ENCODE data around the gene TCIRG1.
A peak's percentile ranks its signal among the peaks of the same experiment; 100 is the strongest.

TCIRG1 gene

DNA sequence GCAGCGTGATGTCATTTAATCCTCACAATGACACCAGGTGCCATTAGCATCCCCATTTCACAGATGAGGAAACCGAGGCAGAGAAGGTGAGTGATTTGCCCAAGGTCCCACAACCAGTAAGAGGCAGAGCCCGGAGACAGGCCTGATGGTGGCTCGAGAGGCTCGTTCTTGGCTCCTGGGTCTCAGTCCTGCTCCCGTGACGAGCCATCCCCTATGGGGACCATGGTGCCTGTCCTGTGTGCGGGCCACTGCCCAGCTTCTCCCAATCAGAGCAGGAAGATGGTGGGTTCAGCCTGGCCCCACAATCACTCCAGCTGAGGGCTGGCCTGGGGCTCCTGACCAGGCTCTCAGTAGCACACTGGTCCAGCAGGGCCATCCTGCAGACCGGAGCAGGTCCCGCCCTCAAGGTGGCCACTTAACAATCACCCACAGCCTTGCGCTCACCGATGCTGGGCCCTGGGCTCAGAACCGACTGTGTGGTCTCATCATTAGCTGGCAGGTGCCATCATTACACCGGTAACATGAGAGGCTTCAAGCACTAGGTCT lies 25.1 kb upstream of the TCIRG1 start:
- no peak overlapping the region for H3K4me3 ChIP-seq (replicated peaks; ENCODE audit: low read depth, low read length)
- TF ChIP-seq, protein P1, sequence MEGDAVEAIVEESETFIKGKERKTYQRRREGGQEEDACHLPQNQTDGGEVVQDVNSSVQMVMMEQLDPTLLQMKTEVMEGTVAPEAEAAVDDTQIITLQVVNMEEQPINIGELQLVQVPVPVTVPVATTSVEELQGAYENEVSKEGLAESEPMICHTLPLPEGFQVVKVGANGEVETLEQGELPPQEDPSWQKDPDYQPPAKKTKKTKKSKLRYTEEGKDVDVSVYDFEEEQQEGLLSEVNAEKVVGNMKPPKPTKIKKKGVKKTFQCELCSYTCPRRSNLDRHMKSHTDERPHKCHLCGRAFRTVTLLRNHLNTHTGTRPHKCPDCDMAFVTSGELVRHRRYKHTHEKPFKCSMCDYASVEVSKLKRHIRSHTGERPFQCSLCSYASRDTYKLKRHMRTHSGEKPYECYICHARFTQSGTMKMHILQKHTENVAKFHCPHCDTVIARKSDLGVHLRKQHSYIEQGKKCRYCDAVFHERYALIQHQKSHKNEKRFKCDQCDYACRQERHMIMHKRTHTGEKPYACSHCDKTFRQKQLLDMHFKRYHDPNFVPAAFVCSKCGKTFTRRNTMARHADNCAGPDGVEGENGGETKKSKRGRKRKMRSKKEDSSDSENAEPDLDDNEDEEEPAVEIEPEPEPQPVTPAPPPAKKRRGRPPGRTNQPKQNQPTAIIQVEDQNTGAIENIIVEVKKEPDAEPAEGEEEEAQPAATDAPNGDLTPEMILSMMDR (IDR thresholded peaks at IDR 0.05; ENCODE audit: low read length, missing control alignments) = no peak
- DNase-seq (ENCODE audit: low read depth) = no peak

DNA sequence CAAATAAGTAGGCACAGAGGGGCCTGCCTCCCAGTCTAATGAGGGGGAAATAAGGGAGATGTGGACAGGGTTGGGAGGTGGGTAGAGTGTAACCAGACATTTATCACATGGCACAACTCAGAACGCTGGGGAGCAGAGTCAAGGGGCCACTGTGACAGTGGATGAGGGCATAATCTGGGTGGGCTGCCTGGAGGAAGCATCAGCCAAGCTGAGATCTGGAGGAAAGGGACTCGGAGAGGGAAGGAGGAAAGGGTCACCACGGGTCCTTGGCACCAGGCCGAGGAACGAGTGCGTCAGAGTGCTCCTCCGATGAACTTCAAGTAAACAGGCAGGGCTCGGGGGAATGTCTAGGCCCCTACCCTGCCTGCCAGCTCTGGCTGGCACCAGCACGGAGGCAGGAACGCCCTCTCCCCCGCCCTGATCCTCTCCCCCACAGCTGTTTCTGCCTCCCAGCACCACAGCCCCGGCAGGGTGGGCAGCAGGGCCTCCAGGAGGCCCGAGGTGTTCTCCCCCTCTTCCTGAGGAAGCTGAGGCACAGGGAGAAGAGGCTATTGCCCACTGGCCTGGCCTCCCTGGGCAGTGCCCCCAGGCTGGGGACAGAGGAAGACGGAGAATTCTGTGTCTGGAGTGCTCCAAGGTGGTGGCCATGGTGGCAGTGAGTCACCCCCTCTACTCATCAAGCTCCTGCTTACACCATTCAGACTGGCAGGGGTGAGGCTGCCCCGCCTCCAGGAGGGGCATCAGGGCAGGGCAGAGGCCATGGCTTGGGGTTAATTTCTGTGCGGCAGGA lies 24.5 kb upstream of the TCIRG1 start:
- DNase-seq (ENCODE audit: low read depth) = peak; percentile 86
- TF ChIP-seq, protein P1 (IDR thresholded peaks at IDR 0.05; ENCODE audit: low read length, missing control alignments) = no peak
- no peak overlapping the region for H3K4me3 ChIP-seq (replicated peaks; ENCODE audit: low read depth, low read length)

DNA sequence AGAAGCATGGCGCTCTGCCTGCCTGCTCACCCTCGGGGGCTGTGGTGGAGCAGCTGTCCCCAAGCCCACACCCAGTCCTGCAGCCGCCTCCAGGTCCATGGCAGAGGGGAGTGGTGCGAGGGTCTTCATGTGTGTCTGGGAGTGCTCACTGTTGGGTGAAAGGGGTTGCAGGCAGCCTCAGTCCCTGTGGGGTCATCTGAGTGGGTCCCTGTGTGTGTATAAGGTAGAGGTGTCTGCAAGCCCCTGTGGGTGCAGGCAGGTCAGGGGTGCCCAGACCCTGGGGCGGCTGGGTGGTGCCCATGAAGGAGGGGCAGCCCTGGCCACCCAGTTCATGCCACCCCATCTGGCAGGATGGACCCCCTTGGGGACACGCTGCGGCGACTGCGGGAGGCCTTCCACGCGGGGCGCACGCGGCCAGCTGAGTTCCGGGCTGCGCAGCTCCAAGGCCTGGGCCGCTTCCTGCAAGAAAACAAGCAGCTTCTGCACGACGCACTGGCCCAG lies 23.8 kb upstream of the TCIRG1 start:
- TF ChIP-seq, protein P1 (IDR thresholded peaks at IDR 0.05; ENCODE audit: low read length, missing control alignments) = no peak
- H3K4me3 ChIP-seq (replicated peaks; ENCODE audit: low read depth, low read length) = no peak overlapping the region
- DNase-seq (ENCODE audit: low read depth) = no peak

DNA sequence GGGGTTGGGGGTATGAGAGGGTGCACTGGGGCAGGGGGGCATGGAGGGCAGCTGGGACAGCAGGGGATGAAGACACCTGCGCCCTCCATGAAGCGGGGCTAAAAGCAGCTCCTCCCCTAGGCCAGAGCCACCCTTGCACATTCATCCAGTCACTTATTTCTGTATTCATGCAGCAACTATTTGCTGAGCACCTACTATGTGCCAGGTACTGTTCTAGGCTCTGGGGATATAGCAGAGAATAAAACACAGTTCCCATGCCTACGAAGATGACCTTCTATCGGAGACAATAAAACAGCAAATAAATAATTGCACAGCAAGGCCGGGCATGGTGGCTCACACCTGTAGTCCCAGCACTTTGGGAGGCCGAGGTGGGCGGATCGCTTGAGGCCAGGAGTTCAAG lies 23.4 kb upstream of the TCIRG1 start:
- no peak overlapping the region for H3K4me3 ChIP-seq (replicated peaks; ENCODE audit: low read depth, low read length)
- TF ChIP-seq, protein P1 (IDR thresholded peaks at IDR 0.05; ENCODE audit: low read length, missing control alignments) = no peak
- no peak for DNase-seq (ENCODE audit: low read depth)

DNA sequence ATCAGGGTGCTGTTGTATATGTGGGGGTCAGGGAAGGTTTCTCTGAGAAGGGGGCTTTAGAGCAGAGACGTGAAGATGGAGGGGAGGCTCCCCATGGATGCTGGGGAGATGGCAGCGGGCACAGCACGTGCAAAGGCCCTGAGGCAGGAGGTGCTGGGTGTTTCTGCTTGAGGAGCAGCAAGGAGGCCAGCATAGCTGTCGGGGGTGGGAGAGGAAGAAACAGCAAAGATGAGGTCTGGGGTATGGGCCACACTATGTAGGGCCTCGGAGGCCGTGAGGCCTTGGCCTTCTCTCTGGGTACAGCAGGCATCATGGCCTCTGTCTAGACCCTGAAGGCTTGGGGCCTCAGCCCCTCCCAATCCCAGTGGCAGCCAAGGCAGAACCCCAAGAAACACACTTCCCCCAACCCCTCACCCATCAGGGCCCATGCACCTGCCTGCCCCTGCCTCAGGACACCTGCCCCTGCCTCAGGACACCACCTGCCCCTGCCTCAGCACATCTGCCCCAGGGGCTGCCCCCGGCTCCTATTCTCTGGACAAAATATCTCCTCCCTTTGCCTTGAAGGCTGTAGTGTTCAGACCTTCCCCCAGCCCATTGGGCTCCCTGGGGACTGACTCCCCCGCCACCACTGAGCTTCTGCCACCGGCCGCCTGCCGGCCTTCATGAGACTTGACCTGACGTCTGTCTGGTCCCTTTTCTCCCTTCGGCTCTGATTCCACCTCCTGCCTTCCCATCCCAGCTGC lies 22.5 kb upstream of the TCIRG1 start:
- H3K4me3 ChIP-seq (replicated peaks; ENCODE audit: low read depth, low read length) = no peak overlapping the region
- TF ChIP-seq, protein P1 (IDR thresholded peaks at IDR 0.05; ENCODE audit: low read length, missing control alignments) = no peak
- no peak for DNase-seq (ENCODE audit: low read depth)

DNA sequence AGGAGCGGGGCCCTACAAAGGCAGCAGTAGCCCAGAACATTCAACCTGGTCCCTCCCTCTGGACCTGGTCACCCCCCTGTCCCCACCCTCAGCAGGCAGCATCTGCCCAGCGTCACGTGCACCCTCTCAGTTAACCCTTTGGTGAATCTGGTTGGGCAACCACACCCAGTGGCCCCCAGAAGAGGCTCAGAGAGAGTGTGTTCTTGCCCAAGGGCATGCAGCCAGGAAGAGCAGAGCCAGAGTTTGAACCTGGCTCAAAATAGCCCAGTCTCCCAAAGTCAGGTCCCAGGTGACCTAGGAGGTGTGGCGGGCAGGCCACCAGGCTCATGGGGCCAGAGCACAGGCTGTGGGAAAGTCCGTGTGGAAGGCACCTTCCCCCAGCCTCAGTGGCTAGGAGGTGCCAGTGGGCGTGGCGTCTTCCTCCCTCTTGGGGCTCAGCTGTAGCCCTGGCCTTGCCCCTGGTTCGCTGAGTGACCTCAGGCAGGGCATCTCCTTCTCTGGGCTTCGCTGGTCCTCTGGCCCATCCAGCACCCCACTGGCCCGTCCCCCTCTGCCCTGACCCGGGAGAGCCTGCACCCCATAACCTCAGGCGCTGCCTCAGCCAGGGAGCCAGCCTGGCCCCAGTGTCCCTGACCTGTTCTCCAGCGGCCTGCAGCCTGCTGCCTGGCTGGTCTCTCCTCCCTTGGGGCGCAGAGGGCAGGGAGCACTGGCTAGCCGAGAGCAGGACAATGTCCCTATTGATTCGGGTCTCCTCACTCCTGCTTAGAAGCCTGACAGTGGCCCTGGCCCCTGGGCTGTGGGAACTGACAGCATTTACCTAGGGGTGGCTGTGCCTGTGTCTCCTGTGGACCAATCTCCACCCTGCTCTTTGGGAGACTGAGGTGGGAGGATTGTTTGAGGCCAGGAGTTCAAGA lies 21.7 kb upstream of the TCIRG1 start:
- TF ChIP-seq, protein P1 (IDR thresholded peaks at IDR 0.05; ENCODE audit: low read length, missing control alignments) = no peak
- H3K4me3 ChIP-seq (replicated peaks; ENCODE audit: low read depth, low read length) = no peak overlapping the region
- DNase-seq (ENCODE audit: low read depth) = no peak
